NCI-H2081 (cell line): ENCODE measurements around the gene OR4K1.
"Not testable (repeated sequence)": the region's sequence is repeated elsewhere in the genome, so short reads cannot be mapped to it uniquely, and the experiment has no call there.

Source experiments
- DNase-seq, 2 experiments: peaks; one replicate each; lab custom pipeline; 2025; lab: John Stamatoyannopoulos, UW

Gene OR4K1, protein sequence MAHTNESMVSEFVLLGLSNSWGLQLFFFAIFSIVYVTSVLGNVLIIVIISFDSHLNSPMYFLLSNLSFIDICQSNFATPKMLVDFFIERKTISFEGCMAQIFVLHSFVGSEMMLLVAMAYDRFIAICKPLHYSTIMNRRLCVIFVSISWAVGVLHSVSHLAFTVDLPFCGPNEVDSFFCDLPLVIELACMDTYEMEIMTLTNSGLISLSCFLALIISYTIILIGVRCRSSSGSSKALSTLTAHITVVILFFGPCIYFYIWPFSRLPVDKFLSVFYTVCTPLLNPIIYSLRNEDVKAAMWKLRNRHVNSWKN

DNA sequence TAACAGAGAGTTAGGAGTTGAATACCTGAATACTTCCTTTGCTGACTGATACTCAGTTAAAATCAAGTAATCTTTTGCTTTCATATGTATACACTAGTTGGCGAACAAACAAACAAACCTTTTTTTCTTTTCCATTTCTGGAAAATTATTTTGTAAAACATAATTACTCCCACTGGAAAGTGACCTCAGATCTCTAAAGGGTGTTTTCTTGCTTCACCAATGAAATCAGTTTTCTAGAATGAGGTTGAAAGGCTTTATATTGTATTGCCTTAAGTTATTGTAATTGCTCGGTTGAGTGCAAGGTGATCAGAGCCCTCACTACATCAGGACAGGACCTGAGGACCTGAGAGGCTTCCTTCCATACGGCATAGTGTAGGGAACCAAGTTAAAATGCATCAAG, at the start of gene OR4K1:
OR4K1 (plus strand) TSS at position 301 of the 400 bp plus-strand sequence. CDS start 4,750 bp downstream, outside the sequence.
- DNase-seq, result no peak

DNA sequence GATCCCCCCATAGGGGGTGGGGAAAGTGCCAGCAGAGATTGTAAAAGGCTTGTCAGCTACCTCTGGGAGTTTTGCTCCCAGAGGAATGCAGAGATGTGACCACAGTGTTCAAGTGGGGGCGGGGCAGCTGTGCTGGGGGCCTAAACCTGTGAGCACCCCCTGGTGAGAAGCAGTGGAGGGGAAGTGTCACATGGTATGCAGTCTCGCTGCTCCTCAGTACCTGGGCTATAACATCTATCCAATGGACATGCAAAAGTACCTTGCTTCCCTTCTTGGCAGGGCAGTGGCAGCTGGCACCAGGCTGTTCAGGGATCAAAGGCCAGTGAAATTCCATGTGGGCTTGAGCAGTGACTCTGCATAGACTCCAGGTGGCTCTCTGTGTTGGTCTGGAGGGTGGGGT, 35.4 kb upstream of the OR4K1 start:
- no peak for DNase-seq

DNA sequence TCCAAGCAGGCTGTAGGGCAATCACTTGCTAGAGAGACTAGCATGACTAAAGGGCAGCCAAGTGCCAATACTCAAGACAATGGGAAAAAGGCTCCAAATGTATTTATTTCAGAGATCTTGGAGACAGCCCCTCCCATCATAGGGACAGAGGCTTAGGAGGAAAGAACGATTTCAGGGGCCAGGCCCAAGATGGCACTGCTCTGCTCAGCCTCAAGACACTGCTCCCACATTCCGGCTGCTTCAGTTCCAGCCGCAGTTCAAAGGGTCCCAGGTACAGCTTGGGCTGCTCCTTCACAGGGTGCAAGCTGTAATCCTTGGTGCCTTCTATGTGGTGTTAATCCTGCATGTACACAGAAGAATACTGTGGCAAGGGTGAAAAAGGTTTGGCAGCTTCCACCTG, 29.7 kb upstream of the OR4K1 start:
- no peak for DNase-seq

DNA sequence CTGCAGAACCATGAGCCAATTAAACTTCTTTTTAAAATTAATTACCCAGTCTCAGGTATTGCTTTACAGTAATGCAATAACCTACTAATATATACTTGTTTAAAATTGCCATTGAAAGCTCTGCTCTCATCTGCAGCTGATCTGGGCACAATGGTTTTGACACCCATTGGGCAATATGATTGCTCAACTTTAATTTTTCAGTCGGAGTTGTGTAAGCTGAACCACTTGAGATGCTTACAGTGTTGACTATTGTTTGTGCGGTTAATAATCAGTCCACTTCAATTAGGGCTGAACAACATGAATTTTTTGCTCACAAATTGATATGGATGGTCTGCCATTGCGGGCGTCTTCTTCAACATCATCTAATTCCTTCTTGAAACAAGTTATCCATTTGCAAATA, 28.3 kb upstream of the OR4K1 start:
- DNase-seq, result no peak

DNA sequence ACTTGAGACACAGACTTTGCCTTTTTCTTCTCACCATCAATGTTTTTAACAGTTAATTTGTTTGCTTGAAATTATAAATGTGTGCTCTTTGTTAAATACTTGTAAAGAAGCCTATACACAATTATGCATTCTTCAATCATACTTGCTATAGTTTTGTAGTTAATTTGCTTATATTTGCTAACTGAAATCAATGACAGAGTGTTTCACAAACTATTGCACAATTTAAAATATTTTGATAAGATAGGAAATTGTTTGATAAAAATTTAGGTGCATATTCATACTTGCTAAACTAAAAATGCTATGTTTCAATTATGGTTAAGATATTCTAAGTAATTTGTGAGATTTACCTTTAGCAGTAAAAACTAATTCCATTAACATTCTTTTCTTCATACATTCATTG, 24.1 kb upstream of the OR4K1 start:
- DNase-seq, result no peak

- no peak for DNase-seq
These were observed 19.6 kb upstream of the OR4K1 start for GRCh38 chr14:19911114-19911513.

DNA sequence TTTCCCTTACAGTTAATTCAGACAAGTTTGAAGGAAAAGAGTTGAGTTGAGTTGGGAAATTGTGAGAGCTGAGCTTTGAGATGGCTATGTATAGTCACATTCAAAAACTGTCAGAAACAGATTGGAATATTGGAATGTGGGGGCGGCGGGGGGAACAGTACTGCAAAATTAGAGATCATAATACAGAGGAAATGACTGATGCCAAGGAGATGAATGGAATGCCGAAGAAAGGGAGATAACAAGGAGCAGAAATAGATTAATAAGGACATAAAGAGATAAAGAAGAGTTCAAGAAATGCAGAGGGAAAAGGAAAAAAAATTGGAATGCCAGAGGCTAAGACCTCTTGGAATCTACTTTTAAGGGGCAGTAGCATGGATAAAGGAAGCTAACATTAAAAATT, 13.5 kb upstream of the OR4K1 start:
- DNase-seq, result no peak

DNA sequence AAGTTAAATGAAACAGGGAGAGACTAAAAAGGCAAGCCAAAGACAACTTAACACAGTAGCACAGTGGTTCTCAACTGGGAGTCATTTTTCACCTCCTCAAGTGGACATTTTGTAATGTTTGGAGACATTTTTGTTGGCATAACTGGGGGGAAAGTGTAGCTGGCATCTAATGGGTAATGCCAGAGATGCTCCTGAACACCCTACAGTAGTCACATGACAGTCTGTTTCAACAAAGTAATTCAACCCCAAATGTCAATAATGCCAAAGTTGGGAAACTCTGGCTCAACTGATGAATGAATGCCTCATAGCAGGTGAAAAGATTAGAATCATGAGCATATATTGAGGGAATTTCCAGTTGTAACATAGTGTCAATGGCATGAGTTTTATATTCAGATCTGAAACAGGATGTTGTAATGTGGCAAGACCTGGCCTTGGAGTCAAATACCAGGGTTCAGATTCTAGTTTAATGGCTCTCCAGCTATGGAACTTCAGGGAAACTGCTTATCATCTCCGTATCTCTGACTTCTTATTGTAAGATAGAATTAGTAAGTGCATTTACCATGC, 12.7 kb upstream of the OR4K1 start:
- DNase-seq, result no peak

DNA sequence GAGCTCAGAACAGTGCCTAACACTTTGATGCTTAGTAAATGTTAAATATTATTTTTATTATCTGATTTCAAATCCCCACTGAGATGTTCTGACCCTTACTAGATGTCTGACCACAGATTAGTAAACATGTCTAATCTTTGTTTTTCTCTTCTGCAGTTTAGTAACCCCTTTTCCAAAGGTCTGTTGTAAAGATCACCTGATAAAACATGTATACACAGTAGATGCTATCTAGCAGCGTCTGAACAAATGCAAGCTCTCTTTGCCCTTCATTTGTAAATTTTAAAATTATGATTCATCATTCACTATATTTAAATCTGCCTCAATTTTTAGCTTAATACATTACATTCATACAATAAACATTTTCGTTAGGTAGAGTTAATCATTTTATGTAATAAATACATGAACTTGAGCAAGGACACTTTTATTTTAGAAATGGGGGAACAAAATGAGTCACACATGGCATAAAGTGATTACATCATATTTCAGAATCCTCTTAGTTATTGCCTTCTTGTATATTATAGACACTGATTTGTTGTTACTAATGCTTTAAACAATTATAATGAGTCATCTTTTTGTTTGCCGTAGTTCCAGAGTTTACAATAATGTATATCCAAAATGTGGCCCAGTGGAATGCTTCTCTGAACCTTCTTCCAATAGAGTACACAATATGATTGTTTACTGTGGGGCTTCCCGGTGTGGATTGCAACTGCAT, 12.0 kb upstream of the OR4K1 start:
- DNase-seq, result no peak

DNA sequence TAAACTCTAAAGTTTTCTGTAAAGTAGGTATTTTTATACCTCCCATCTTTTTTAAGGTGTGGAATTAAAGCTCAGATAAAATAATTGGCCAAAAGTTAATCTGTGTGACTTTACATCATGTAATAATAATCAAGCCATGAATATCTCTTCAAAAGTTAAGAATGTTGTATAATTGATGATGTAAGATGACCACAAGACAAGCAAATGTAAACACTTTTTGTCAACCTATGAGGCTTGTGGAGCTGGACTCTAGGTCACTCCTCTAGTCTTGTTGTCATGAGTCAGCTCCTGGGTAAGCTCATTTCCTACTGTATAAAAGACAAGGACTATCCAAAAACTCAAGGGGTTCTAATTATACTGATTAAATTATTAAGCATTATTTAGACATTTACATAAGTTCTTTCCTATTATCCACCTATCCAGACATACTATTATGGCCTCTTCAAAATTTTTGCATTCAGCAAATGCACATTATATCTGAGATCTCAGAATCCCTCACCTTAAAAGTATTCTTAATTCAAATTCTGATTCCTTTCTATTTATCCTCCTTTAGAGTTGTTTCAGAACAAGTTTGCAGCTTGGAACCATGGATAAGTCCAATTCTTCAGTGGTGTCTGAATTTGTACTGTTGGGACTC, 10.6 kb upstream of the OR4K1 start, which contains the start of gene OR4K5:
OR4K5 (plus strand) TSS at position 587 of the 637 bp plus-strand sequence; CDS start at position 587, 0 bp downstream.
- no peak for DNase-seq

GRCh38 chr14:19941668-19942067, 11.0 kb downstream of the OR4K1 start:
- DNase-seq, result no peak

- no peak for DNase-seq
These were observed 16.8 kb downstream of the OR4K1 start for GRCh38 chr14:19947413-19948090.

DNA sequence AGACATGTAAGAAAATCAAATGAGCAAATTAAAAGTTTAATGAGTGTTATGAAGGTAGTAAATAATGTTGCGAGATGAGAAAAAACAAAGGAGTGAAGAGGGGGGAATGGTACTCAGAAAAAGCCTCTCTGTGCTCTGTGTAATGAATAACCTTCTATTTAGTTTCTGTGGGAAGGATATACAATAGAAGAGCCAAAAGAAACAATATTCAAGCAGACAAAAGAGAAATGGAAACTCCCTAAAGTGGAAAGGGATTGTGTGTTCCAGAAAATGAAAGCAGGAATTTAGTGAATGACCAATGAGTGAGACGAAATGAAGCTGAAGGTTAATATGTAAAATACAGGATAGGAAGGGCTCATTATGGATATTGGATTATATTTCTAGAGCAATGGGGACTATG, 18.5 kb downstream of the OR4K1 start:
- no peak for DNase-seq

- not testable (repeated sequence) for DNase-seq
These were observed 39.0 kb downstream of the OR4K1 start for GRCh38 chr14:19969735-19970134.

DNA sequence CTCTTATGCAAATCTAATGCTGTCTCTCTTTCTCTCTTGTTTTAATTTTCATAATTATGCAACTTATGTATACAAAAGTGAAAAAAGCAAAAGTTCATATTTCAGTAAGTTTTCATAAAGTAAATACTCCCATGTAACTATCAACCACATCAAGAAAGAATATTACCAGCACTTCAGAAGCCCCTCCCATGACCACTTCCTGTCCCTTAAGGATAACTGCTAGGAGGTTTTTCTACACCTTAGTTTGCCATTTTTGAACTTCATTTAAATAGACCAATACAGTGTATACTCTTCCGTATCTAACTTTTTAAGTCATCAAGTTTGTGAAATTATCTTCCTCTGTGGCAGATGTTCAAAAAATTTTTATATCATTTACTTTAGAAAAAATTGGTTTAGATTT, 44.1 kb downstream of the OR4K1 start:
- no peak for DNase-seq

DNA sequence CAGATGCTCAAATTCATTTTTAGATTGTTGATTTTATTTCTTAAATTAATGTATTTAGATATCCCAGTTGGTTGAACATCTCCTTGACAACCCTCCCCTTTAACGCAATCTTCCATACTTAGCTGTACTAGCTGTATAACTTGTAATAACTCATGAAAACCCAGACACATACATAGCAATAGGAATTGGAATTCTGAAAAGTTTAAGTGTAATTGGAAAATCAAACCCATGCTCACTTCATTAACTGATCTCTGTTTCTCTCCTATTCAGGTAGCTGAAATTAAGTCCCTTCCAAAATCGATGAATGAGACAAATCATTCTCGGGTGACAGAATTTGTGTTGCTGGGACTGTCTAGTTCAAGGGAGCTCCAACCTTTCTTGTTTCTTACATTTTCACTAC, 44.6 kb downstream of the OR4K1 start, which contains the start of gene OR4K15:
OR4K15 (plus strand) TSS at position 301 of the 400 bp plus-strand sequence; CDS start at position 301, 0 bp downstream.
- DNase-seq, result no peak
